GM13976 (cell line): ENCODE data around the gene SPOCK2.

Experiments
- DNase-seq: peaks from one replicate; pipeline ENCODE4 v3.0.0; 2012; ENCODE audit warnings: low spot score
- CTCF ChIP-seq: IDR thresholded peaks from 2 replicates; pipeline ENCODE4 v1.5.1; 2012; ENCODE audit warnings: borderline replicate concordance, mild to moderate bottlenecking; ENCODE audit not compliant: insufficient read depth; ENCODE audit errors: extremely low read depth, missing control alignments, control extremely low read depth
- in situ Hi-C: fragments of 300-500 bp; cut with MboI; formaldehyde crosslinking; loops from one replicate; pipeline ENCODE4 v1.12.0; 2022; ENCODE audit warnings: low sequenced_read_pairs, mixed read lengths, inconsistent platforms; ENCODE audit not compliant: unreplicated experiment

Gene SPOCK2

GRCh38 chr10:72014197-72014596 is 74.2 kb downstream of the SPOCK2 start:
- DNase-seq: no peak
- TF ChIP-seq CTCF: no peak
- in situ Hi-C loops: no loop called here

GRCh38 chr10:72013202-72013945 is 75.0 kb downstream of the SPOCK2 start:
- no peak for DNase-seq
- in situ Hi-C loops: no loop called here
- TF ChIP-seq CTCF: no peak

- DNase-seq: no peak
- no peak for TF ChIP-seq CTCF
- in situ Hi-C loops: no loop called here
Observed at GRCh38 chr10:72012796-72013195, 75.6 kb downstream of the SPOCK2 start.

- no peak for DNase-seq
- in situ Hi-C loops: no loop called here
- no peak for TF ChIP-seq CTCF
Observed at GRCh38 chr10:72011976-72012512, 76.3 kb downstream of the SPOCK2 start.

- TF ChIP-seq CTCF: no peak
- DNase-seq: no peak
- in situ Hi-C loops: no loop called here
Observed at GRCh38 chr10:72011468-72011867, 76.9 kb downstream of the SPOCK2 start.

- DNase-seq: no peak
- in situ Hi-C loops: no loop called here
- no peak for TF ChIP-seq CTCF
Observed at GRCh38 chr10:72011016-72011415, 77.3 kb downstream of the SPOCK2 start.
